IMR-90 (cell line): ENCODE results near the gene FN3KRP. TPM values are rescaled to one million over a fixed set of nuclear protein-coding genes. Genes with fewer than 3 reads are reported as not detected.

Experiments used
- ATAC-seq: fragments of 200-7000 bp; cut with Tn5 transposase; 2 replicates; pipeline ENCODE4 v1.9.1; 2020; ENCODE audit warnings: low read depth, mild to moderate bottlenecking, moderate library complexity
- BruUV-seq: library from RNA; stranded (reverse); fragments of 400-500 nt; replicated peaks from 2 replicates; lab custom pipeline; 2021; lab: Mats Ljungman, UMichigan
- CTCF ChIA-PET: fragments of 300-600 bp; formaldehyde crosslinking; extraction: SDS; loops from one replicate; lab custom pipeline; 2021; ENCODE audit warnings: antibody characterized with exemption; lab: Yijun Ruan, JAX
- POLR2A ChIA-PET: fragments of 300-600 bp; sonication (Branson Sonifier 250); formaldehyde crosslinking; loops from one replicate; lab custom pipeline; 2022; ENCODE audit warnings: antibody characterized with exemption; ENCODE audit not compliant: unreplicated experiment; lab: Charles Lee
- DNase-seq: peaks from one replicate; pipeline ENCODE4 v3.0.0; 2013
- H2AFZ ChIP-seq: replicated peaks from 2 replicates; pipeline ENCODE3; 2013; ENCODE audit warnings: low read length, mild to moderate bottlenecking; ENCODE audit not compliant: poor library complexity
- H2AK5ac ChIP-seq: 2 replicates; pipeline ENCODE4 v1.6.1; 2013; ENCODE audit warnings: low read depth, low read length, inconsistent platforms
- H2AK9ac ChIP-seq: replicated peaks from 2 replicates; pipeline ENCODE3; 2013; ENCODE audit warnings: mild to moderate bottlenecking, low read depth, low read length, moderate library complexity; ENCODE audit not compliant: poor library complexity
- H2BK120ac ChIP-seq: 2 replicates; pipeline ENCODE4 v1.6.1; 2013; ENCODE audit warnings: low read depth, low read length, inconsistent platforms
- H2BK15ac ChIP-seq: 3 replicates; pipeline ENCODE4 v1.6.1; 2013; ENCODE audit warnings: low read depth, low read length, inconsistent platforms
- H2BK20ac ChIP-seq: 2 replicates; pipeline ENCODE4 v1.6.1; 2013; ENCODE audit warnings: low read depth, mild to moderate bottlenecking, inconsistent platforms, low read length, moderate library complexity
- H2BK5ac ChIP-seq: 2 replicates; pipeline ENCODE4 v1.6.1; 2013; ENCODE audit warnings: mild to moderate bottlenecking, low read depth, low read length, inconsistent platforms; ENCODE audit not compliant: poor library complexity, severe bottlenecking
- H3K14ac ChIP-seq: replicated peaks from 2 replicates; pipeline ENCODE4 v1.6.1; 2013; ENCODE audit warnings: low read depth, low read length, inconsistent platforms
- H3K18ac ChIP-seq: 2 replicates; pipeline ENCODE4 v1.6.1; 2013; ENCODE audit warnings: low read depth, low read length, control low read depth
- H3K23ac ChIP-seq: 2 replicates; pipeline ENCODE4 v1.6.1; 2013; ENCODE audit warnings: low read depth, low read length, inconsistent platforms
- H3K27ac ChIP-seq: 2 replicates; pipeline ENCODE4 v1.5.1; 2013; ENCODE audit warnings: mild to moderate bottlenecking, control low read depth, low read length; ENCODE audit not compliant: insufficient read depth
- H3K27me3 ChIP-seq: 2 replicates; pipeline ENCODE4 v1.6.1; 2013; ENCODE audit warnings: low read length; ENCODE audit not compliant: control insufficient read depth, insufficient read depth
- H3K36me3 ChIP-seq: 2 replicates; pipeline ENCODE4 v1.6.1; 2013; ENCODE audit warnings: low read length, mixed read lengths; ENCODE audit not compliant: control insufficient read depth, insufficient read depth
- H3K4ac ChIP-seq: 2 replicates; pipeline ENCODE4 v1.6.1; 2013; ENCODE audit warnings: low read depth, low read length, inconsistent platforms
- H3K4me1 ChIP-seq: 2 replicates; pipeline ENCODE4 v1.6.1; 2013; ENCODE audit warnings: low read length, mixed read lengths; ENCODE audit not compliant: control insufficient read depth, insufficient read depth
- H3K4me2 ChIP-seq: 2 replicates; pipeline ENCODE4 v1.6.1; 2013; ENCODE audit warnings: low read depth, mild to moderate bottlenecking, control low read depth, low read length, moderate library complexity
- H3K4me3 ChIP-seq: 2 replicates; pipeline ENCODE4 v1.5.1; 2013; ENCODE audit warnings: low read depth, mild to moderate bottlenecking, control low read depth, low read length, moderate library complexity; ENCODE audit not compliant: insufficient read depth
- H3K56ac ChIP-seq: 2 replicates; pipeline ENCODE4 v1.6.1; 2013; ENCODE audit warnings: low read length, inconsistent platforms; ENCODE audit not compliant: insufficient read depth; ENCODE audit errors: extremely low read depth
- H3K79me1 ChIP-seq, 2 experiments: 2 replicates each; pipeline ENCODE4 v1.6.1; 2013; ENCODE audit warnings: low read length in 2 of 2, inconsistent platforms in 1 of 2, low read depth in 1 of 2
- H3K9ac ChIP-seq: 2 replicates; pipeline ENCODE4 v1.6.1; 2013; ENCODE audit warnings: low read depth, low read length, control low read depth
- H3K9me1 ChIP-seq: 2 replicates; pipeline ENCODE4 v1.6.1; 2013; ENCODE audit warnings: low read length, inconsistent platforms; ENCODE audit not compliant: insufficient read depth
- H3K9me3 ChIP-seq: 2 replicates; pipeline ENCODE4 v1.6.1; 2013; ENCODE audit warnings: low read length; ENCODE audit not compliant: control insufficient read depth, insufficient read depth
- H4K20me1 ChIP-seq: 2 replicates; pipeline ENCODE4 v1.6.1; 2013; ENCODE audit warnings: low read length, inconsistent platforms; ENCODE audit not compliant: insufficient read depth
- H4K5ac ChIP-seq: 2 replicates; pipeline ENCODE4 v1.6.1; 2013; ENCODE audit warnings: mild to moderate bottlenecking, low read depth, low read length, control low read depth
- H4K8ac ChIP-seq, 2 experiments: 2 replicates each; pipeline ENCODE4 v1.6.1; 2013; ENCODE audit warnings: low read depth in 2 of 2, low read length in 2 of 2, control low read depth in 1 of 2, inconsistent platforms in 1 of 2
- H4K91ac ChIP-seq: 2 replicates; pipeline ENCODE4 v1.6.1; 2013; ENCODE audit warnings: low read depth, low read length, inconsistent platforms; ENCODE audit not compliant: insufficient read depth
- BHLHE40 ChIP-seq: fragments of 150-350 bp; IDR thresholded peaks from 2 replicates; pipeline ENCODE4 v1.6.1; 2016; ENCODE audit warnings: mild to moderate bottlenecking, low read depth, low read length
- FOS ChIP-seq: fragments of 150-350 bp; IDR thresholded peaks from 2 replicates; pipeline ENCODE4 v1.6.1; 2016; ENCODE audit warnings: low read depth, low read length
- MXI1 ChIP-seq: IDR thresholded peaks from 2 replicates; pipeline ENCODE4 v1.6.1; 2012; ENCODE audit warnings: low read depth, mild to moderate bottlenecking, low read length, moderate library complexity, borderline replicate concordance
- POLR2A ChIP-seq: IDR thresholded peaks from 2 replicates; pipeline ENCODE4 v1.6.1; 2012; ENCODE audit warnings: mild to moderate bottlenecking, low read depth, low read length
- RAD21 ChIP-seq: IDR thresholded peaks from 2 replicates; pipeline ENCODE4 v1.6.1; 2012; ENCODE audit warnings: low read length, improper control_type of control experiment
- RFX5 ChIP-seq: IDR thresholded peaks from 2 replicates; pipeline ENCODE4 v1.8.0; 2012; ENCODE audit warnings: low read depth, mild to moderate bottlenecking, low read length, moderate library complexity
- SMC3 ChIP-seq: fragments of 150-350 bp; IDR thresholded peaks from 2 replicates; pipeline ENCODE4 v1.6.1; 2016; ENCODE audit warnings: low read depth, mild to moderate bottlenecking, antibody characterized with exemption, low read length, moderate library complexity
- USF2 ChIP-seq: fragments of 150-350 bp; IDR thresholded peaks from 2 replicates; pipeline ENCODE4 v1.6.1; 2017; ENCODE audit warnings: mild to moderate bottlenecking, antibody characterized with exemption, low read length, low read depth
- WGBS, 2 experiments: methylation state at CpG; one replicate each; pipeline versions ENCODE4 v1.1.5 to v1.1.7; 2013; ENCODE audit warnings: missing lambda C conversion rate in 2 of 2; ENCODE audit not compliant: insufficient read length in 1 of 2; ENCODE audit errors: extremely low coverage in 2 of 2; 5-methylcytosine and 5-hydroxymethylcytosine counted together
- dilution Hi-C: fragments of 300-500 bp; cut with HindIII; formaldehyde crosslinking; loops from one replicate; pipeline ENCODE4 v1.14.3; 2018; ENCODE audit warnings: low sequenced_read_pairs; ENCODE audit not compliant: unreplicated experiment
- in situ Hi-C: fragments of 300-500 bp; cut with MboI; formaldehyde crosslinking; loops from 3 replicates; pipeline ENCODE4 v1.14.3; 2019; ENCODE audit warnings: low sequenced_read_pairs, inconsistent platforms, mixed read lengths
- intact Hi-C: fragments of 100-400 bp; cut with micrococcal nuclease; formaldehyde crosslinking; loops from 2 replicates; pipeline ENCODE4 v1.10.0; 2022
- polyA plus RNA-seq, 3 experiments: library from polyadenylated mRNA; depleted of rRNA; stranded (reverse); fragments of >200 nt; gene quantifications; 2 replicates each; pipeline ENCODE4 v1.2.3, GENCODE V29; 2012; ENCODE audit warnings: low replicate concordance in 1 of 3
- total RNA-seq: library from RNA; depleted of rRNA; stranded (reverse); fragments of >200 nt; gene quantifications from 2 replicates; pipeline ENCODE4 v1.2.3, GENCODE V29; 2012

Gene FN3KRP
- total and polyA plus RNA-seq, 2 of the 4 experiments (the other 2 are of a cell fraction) = 18.6 to 20.3 TPM

GRCh38 chr17:82748756-82749155 is 32.2 kb downstream of the FN3KRP start:
- Histone ChIP-seq H3K4me3 (no peak overlapping the region), H2AK5ac (no peak overlapping the region), H4K91ac (no peak overlapping the region), H3K79me1 (peaks cover 8 to 14% of the 10 kb centered on the region in 2 experiments), H2BK120ac (no peak overlapping the region), H3K56ac (no peak overlapping the region), H4K5ac (no peak overlapping the region), H3K18ac (no peak overlapping the region), H2AFZ (no peak overlapping the region), H3K27ac (no peak overlapping the region), H3K36me3 (no peaks in the 10 kb centered on the region), H3K9me1 (no peaks in the 10 kb centered on the region), H2BK15ac (no peak overlapping the region), H3K4me2 (no peak overlapping the region), H4K8ac (no peak overlapping the region), H3K9me3 (no peaks in the 10 kb centered on the region; the same call in none of the 2 replicates), H3K27me3 (no peaks in the 10 kb centered on the region), H3K9ac (no peak overlapping the region), H2BK5ac (no peak overlapping the region), H3K23ac (no peak overlapping the region), H3K4ac (no peak overlapping the region), H3K14ac (no peak overlapping the region), H2AK9ac (no peak overlapping the region), H4K20me1 (peaks cover 4% of the 10 kb centered on the region; the same call in 1 of the 2 replicates), H3K4me1 (peaks cover 4% of the 10 kb centered on the region), H2BK20ac (no peak overlapping the region)
- WGBS, 2 experiments = 97% methylated on average over 9 of the region's 16 CpGs; no CpG with 5 or more reads in 1 of the 2 experiments
- DNase-seq = no peak
- intact Hi-C loops = no loop called here
- in situ Hi-C loops = no loop called here
- dilution Hi-C loops = no loop called here
- ChIA-PET POLR2A (no interaction called here), CTCF (no interaction called here)
- no peak for ATAC-seq
- no TSS peak for BruUV-seq
- TF ChIP-seq MXI1 (no peak), SMC3 (no peak), USF2 (no peak), RFX5 (no peak), BHLHE40 (no peak), POLR2A (no peak), FOS (no peak), RAD21 (no peak)
